ENCODE measurements around the gene PGAP6.
A peak's percentile ranks its signal among the peaks of the same experiment; 100 is the strongest.
"Not testable (repeated sequence)": the region's sequence is repeated elsewhere in the genome, so short reads cannot be mapped to it uniquely, and the experiment has no call there.

The PGAP6 gene

GRCh38 chr16:381789-382717 lies at the start of gene PGAP6:
Gene PGAP6 (minus strand): TSS chr16:381978. CDS start chr16:381821, 157 bp downstream.
- DNase-seq, result no peak

DNA sequence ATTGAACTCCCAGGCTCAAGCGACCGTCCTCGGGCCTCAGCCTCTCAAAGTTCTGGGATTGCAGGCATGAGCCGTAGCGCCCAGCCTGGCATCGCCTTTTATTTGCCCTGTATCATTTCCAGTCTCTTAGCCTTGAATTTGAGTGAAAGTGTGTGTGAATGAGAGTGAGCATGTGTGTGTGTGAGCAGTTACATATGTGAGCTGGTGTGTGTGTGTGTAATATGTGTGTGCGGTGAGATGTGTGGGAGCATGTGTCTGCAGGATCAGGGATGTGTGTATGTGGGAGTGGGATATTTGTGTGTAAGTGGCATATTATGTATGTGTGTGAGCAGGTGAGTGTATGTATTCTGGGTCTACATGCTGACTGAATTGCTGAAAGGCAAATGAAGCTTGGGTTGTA lies 49.1 kb upstream of the PGAP6 start:
- no peak for DNase-seq

DNA sequence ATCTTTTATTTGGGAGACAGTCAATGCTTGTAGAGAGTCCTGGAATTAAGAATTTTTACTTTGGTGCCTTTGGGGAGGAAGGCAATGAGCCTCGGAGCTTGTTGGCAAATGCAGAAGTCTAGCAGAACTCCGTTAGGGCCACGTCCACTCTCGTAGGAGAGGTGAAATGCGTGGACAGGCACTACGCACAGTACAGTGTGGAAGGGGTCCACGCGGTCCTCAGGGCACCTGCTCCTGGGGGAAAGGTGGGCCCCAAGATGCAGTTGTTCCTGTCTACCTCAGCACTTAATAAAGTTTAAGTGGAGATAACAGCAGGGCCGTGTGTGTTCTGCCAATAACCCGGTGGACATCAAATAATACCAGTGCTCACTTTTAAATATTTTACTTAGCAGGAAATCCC lies 45.5 kb upstream of the PGAP6 start:
- DNase-seq, result no peak

GRCh38 chr16:426906-427249 lies 45.1 kb upstream of the PGAP6 start:
- DNase-seq, result peak; percentile 2

- DNase-seq, result no peak
Measured at GRCh38 chr16:426115-426905, 44.5 kb upstream of the PGAP6 start.

DNA sequence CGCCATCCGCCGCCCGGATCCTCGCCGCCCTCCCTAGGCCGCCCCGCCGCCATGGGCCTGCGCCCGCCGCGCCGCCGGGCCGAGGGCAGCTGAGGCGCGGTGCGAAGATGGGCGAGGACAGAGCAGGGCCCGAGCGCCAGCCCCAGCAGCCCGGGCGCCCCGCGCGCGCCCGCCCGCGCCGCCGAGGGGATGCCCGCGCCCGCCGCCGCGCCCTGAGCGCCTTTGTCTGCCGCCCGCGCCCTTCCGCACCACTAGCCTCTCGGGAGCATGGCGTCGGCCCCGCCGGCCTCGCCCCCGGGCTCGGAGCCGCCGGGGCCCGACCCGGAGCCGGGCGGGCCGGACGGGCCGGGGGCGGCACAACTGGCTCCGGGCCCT lies 43.9 kb upstream of the PGAP6 start:
- DNase-seq, result no peak

DNA sequence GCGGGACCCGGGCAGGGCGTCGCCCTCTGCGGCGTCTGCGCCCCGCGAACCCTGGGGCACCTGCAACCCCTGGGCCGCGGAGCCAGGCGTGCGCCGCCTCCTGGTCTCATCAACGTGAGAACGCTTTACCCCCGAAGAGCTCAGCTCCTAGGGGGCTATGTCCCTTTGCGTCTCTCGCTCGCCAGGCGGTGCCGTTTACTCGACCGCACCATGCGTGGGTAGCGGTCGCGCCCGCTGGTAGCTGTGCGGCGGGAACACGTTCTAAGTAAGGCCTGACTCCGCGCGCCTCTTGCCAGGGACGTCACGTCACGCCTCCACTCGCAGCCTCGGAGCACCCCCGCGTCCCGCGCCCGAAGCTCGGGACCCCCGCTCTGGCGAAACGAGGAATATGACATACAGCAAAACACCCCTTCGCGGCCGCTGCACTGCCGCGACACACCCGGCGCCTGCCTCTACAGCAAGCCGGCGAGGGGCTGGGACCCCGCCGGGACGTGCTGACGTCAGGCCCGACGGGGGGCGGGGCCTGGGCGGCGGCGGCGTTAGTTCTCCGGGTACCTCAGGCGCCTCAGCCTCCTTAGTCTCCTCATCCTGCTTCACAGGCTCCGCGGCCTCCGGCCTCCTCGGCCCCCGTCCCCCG lies 43.4 kb upstream of the PGAP6 start, which contains the start of gene RAB11FIP3:
Gene RAB11FIP3 (plus strand): TSS at position 568 of the 637 bp plus-strand sequence. CDS start 358 bp downstream, outside the sequence.
- DNase-seq, result peak; percentile 65

DNA sequence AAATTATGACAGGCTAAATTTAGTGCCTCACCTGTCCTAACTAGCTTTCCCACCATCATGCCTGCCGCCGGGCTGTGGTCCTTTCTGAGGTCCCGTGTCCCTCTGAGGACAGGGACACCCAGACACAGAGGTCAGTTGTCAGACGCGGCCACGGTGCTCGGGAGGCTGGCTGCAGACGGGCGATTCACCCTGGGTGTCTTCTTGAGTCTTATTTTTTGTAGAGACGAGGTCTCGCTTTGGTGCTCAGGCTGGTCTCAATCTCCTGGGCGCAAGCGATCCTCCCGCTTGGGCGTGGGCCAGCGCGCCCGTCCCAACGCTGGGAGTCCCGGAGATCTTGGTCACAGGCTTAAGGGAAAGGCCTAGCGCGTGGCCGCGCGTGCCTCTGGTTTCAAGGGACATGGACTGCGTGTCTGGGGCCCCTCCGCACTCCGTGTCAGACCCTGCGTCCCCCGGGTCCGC lies 42.9 kb upstream of the PGAP6 start:
- no peak for DNase-seq

DNA sequence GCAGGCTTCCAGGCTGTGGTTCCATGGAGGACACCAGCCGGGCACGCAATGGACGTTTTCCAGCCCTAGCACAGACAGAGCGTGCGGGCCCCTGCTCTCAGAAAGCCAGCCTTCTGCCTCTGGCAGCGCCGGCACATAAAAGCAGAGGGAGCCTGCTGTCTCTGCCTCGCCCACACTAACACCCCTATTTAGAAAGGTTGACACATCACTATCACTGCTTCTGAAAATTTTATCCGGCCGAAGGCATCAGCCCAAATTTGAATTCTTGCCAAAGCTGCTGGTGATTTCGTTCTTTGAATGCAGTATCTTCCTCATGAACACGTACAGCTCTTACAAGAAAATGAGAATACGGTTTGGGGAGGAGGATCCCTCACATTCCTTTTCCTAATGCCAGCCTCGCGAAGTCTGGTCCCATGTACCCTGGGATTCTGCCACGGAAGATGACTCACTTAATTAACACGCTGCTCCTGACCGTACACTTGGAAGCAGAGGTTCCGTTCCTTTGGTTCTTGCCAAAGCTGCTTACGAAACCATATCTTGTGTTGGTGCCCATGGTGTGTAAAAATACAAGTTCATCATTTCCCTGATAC lies 42.4 kb upstream of the PGAP6 start:
- no peak for DNase-seq

DNA sequence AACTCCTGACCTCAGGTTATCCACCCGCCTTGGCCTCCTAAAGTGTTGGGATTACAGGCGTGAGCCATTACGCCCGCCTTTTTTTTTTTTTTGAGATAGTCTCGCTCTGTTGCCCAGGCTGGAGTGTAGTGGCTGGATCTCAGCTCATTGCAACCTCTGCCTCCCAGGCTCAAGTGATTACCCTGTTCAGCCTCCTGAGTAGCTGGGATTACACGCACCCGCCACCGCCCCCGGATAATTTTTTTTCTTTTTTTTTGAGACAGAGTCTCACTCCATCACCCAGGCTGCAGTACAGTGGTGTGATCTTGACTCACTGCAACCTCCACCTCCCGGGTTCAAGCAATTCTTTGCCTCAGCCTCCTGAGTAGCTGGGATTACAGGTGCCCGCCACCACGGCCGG lies 40.4 kb upstream of the PGAP6 start:
- not testable (repeated sequence) for DNase-seq

GRCh38 chr16:415170-415498 lies 33.4 kb upstream of the PGAP6 start:
- DNase-seq, result not testable (repeated sequence)

DNA sequence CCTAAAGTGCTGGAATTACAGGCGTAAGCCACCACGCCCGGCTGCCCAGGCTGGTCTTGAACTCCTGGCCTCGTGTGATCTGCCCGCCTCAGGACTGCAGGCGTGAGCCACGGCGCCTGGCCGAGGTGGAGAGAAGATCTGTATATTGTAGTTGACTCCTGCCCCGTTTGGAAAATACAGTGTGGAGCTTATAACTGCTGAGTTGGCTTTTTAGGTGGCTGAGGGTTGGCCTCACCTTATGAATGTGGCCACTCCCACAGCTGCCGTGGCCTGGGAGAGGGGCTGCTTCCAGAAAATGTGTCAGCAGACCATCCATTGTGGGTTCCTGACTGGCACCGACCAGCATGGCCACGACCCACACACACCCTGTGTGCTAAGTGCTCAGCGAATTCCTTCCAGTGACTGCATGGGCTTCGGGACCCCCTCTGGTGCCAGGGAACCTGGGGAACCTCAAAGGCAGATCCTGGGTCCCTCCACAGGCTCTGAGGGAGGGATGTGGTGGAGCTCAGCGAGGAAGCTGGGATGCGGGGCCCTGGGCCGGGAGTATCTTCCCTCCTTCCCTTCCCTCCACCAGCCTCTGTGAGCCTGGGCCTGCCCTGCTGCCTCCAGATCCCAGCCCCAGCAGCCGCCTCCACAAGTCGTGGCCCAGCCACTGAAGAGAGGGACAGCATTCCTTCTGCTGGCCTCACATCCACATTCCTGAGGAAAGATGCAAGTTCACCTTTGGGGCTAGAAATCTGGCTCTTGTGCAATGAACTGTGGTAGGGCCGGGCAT lies 32.8 kb upstream of the PGAP6 start:
- DNase-seq, result no peak

DNA sequence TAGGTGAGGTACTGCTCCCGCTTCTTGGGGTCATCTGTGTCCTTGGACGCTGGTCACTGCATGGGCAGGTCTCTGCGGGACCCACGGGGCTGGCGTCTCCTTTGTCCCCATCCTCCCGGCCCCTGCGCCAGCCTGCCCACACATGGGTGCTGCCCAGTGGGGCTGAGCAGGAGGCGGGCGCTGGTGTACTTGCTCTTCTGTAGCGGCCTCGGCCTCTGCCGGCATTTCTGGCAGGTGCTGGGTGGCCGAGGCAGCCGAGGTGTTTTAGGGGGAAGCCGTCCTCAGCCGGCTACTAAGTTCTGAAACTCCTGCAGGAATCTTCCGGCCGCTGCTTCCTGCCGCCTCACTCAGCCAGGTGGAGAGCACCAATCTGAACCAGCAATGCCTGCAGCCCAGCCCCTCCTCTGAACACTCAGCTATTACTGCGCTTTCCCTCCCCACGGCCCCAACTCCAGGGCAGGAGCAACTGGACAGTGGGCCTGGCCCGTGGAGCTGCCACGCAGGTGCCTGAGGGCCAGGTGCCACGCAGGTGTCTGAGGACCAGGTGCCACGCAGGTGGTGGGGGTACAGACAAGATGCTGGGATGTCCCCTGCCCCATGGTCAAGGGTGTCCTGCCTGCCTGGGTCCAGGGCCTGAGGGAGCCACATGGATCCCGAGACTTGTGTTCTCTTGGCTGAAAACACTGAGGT lies 29.9 kb upstream of the PGAP6 start:
- no peak for DNase-seq

- DNase-seq, result no peak
Measured at GRCh38 chr16:410516-411178, 28.9 kb upstream of the PGAP6 start.

DNA sequence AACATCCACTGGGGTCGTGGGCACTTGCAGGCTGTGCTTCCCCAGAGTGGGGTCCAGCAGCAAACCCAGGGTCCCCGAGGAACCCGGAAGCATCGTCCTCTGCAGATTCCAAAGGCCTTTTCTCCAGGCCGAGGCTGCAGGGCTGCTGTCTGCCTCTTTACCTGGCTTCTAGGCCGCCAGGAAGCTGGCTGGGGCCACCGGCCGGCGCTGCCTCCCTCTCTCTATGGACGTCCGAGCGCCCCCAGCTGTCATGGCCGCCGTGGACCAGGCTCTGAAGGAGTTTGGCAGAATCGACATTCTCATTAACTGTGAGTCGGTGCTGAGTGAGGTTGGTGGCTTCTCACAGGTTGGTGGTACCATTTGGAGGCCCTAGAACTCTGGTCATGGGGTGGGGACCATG lies 25.5 kb upstream of the PGAP6 start:
- DNase-seq, result no peak

DNA sequence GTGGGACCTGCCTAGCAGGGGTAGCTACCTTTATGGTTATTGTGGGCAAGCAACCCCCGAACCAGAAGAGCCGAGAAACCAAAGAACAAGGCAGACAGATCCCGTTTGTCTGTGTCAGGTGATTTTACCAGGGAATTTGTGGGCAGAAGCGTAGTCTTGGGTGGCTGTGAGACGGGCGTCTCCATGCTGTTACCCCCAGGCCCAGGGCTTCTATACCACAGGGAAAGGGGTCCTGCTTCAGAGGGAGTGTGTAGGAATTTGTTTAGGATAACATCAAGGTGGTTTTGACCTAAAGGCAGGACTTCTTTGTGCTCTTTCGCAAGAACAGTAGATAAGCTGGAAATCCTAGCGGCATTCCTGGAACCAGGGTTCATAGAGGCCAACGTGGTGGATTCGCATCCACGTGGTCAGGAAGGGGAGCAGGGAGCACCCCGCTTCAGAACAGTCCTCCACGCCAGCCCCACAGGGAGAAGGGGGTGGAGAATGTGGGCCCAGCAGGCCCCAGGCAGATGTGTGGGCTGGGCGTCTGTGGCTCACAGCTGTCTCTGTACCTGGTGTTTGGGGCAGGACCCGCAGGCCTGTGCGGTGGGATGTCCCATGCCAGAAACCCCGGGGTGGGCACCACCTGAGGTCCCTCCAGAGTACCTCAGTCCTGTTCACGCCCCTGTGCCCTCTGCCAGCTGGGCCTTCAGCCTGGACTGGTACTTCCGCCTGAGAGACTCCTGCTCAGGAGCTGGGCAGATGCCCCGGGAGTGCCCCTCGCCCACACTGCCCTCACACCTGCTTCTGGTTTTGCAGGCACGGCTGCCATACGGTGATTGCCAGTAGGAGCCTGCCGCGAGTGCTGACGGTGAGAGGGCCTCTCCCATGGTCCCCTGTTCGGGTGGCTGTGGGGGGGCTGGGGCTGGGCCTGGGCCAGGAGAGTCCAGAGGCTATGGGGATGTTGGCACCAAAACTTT lies 24.0 kb upstream of the PGAP6 start:
- no peak for DNase-seq

- DNase-seq, result no peak
Measured at GRCh38 chr16:404971-405486, 23.3 kb upstream of the PGAP6 start.

GRCh38 chr16:401468-402348 lies 19.9 kb upstream of the PGAP6 start, which contains the start of gene DECR2:
Gene DECR2 (plus strand): TSS chr16:401885. CDS start chr16:401964, 79 bp downstream.
- peak; percentile 74 for DNase-seq
